Naive thymus-derived CD8-positive, alpha-beta T cell (primary cell): ENCODE measurements around the gene NCKAP5. TPM values are rescaled to one million over a fixed set of nuclear protein-coding genes. Genes with fewer than 3 reads are reported as not detected.
A peak's percentile ranks its signal among the peaks of the same experiment; 100 is the strongest.

Experiments
- ATAC-seq, 2 donors: fragments of 150-1000 bp; cut with Tn5 transposase in 1 of 2; sonication (Bioruptor Pico), chemical (Tn5 transposase) in 1 of 2; 1 replicate in 1 of 2; 2 replicates in 1 of 2; pipeline ENCODE4 v1.10.0; 2021; ENCODE audit warnings: mild to moderate bottlenecking in 2 of 2, moderate library complexity in 2 of 2
- POLR2A ChIA-PET: fragments of 350-600 bp; sonication (Branson Sonifier 250); formaldehyde crosslinking; loops from one replicate; lab custom pipeline; 2021; ENCODE audit warnings: antibody characterized with exemption; lab: Charles Lee
- DNase-seq, 10 donors: peaks; one replicate each; pipeline versions ENCODE4 v3.0.0 to v3.0.0-alpha.2; 2020 to 2022
- H3K27ac Mint-ChIP-seq, 10 donors: one replicate each; pipeline ENCODE4 v1.8.0; 2020 to 2022; ENCODE audit warnings: mild to moderate bottlenecking in 10 of 10, mixed read lengths in 10 of 10, moderate library complexity in 4 of 10, inconsistent platforms in 1 of 10
- H3K27me3 Mint-ChIP-seq, 5 donors: one replicate each; pipeline ENCODE4 v1.8.0; 2021 to 2022; ENCODE audit warnings: mixed read lengths in 5 of 5
- H3K36me3 Mint-ChIP-seq, 3 donors: one replicate each; pipeline ENCODE4 v1.8.0; 2020 to 2022; ENCODE audit warnings: mixed read lengths in 3 of 3, mild to moderate bottlenecking in 2 of 3, inconsistent platforms in 1 of 3
- H3K4me1 Mint-ChIP-seq, 4 donors: one replicate each; pipeline ENCODE4 v1.8.0; 2021 to 2022; ENCODE audit warnings: mixed read lengths in 4 of 4
- H3K4me3 Mint-ChIP-seq, 10 donors: one replicate each; pipeline ENCODE4 v1.8.0; 2020 to 2022; ENCODE audit warnings: mild to moderate bottlenecking in 10 of 10, mixed read lengths in 10 of 10, moderate library complexity in 6 of 10, inconsistent platforms in 1 of 10
- H3K9me3 Mint-ChIP-seq, 9 donors: one replicate each; pipeline ENCODE4 v1.8.0; 2020 to 2022; ENCODE audit warnings: mixed read lengths in 9 of 9, mild to moderate bottlenecking in 3 of 9, inconsistent platforms in 1 of 9, moderate library complexity in 1 of 9
- polyA plus RNA-seq, 3 donors: library from polyadenylated mRNA; unstranded; fragments of 300-500 nt; fragmentation: Illumina TruSeq; gene quantifications; one replicate each; pipeline ENCODE4 v1.2.3, GENCODE V29; 2021
- total RNA-seq, 8 experiments: library from RNA in 2 of 8; stranded (reverse) in 2 of 8; gene quantifications; one replicate each; pipeline ENCODE4 v1.2.3 and lab custom pipeline; 2021 to 2026

The NCKAP5 gene
- total RNA-seq (not detected), polyA plus RNA-seq (not detected), total RNA-seq (lab: John Stamatoyannopoulos, UW) (0 reads per million in 6 experiments)

GRCh38 chr2:133568172-133568571 lies at the start of gene NCKAP5:
TSS of gene NCKAP5 (minus strand) at chr2:133568463. CDS start at chr2:133517526, 50,937 bp downstream.
- H3K4me1 Mint-ChIP-seq = peaks cover 0 to 6% (median 0%) of the 10 kb centered on the region in 4 donors
- H3K4me3 Mint-ChIP-seq = no peak within 1 kb of the TSS
- no peak for ATAC-seq
- no peaks in the 10 kb centered on the region for H3K9me3 Mint-ChIP-seq
- DNase-seq = no peak
- no peaks in the 10 kb centered on the region for H3K36me3 Mint-ChIP-seq
- H3K27ac Mint-ChIP-seq = no peak within 1 kb of the TSS
- POLR2A ChIA-PET = no interaction called here
- peaks cover 10 to 45% (median 15%) of the 10 kb centered on the region in 5 donors for H3K27me3 Mint-ChIP-seq

- H3K27me3 Mint-ChIP-seq = peaks cover 0 to 10% (median 1%) of the 10 kb centered on the region in 5 donors
- H3K9me3 Mint-ChIP-seq = peaks cover 0 to 12% (median 2%) of the 10 kb centered on the region in 9 donors
- H3K4me3 Mint-ChIP-seq = no peak overlapping the region
Measured at GRCh38 chr2:133609664-133610063, 41.4 kb upstream of the NCKAP5 start.

DNA sequence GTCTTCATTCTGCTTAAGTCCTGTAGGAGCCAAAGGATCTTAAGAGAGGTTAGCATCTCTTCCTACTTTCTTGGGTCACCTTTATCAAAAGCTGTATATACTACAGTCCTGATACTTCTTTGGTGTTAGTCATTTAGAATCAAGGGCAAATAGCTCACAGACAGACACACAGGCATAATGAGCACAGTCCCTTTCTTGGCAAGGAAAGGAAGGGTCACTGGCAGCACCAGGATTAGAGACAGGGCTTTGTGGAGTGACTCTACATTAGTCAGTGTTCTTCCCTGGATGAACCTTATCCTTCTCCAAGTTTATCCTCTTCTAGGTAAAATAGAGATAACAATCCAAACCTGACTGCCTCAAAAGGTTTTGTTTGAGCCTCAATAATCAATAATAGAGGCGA lies 40.0 kb upstream of the NCKAP5 start:
- peaks cover 0 to 8% (median 1%) of the 10 kb centered on the region in 9 donors for H3K9me3 Mint-ChIP-seq
- ATAC-seq = no peak
- H3K4me1 Mint-ChIP-seq = no peaks in the 10 kb centered on the region
- H3K36me3 Mint-ChIP-seq = no peaks in the 10 kb centered on the region
- DNase-seq = no peak
- no peak overlapping the region for H3K4me3 Mint-ChIP-seq
- no peak overlapping the region for H3K27ac Mint-ChIP-seq
- POLR2A ChIA-PET = no interaction called here
- H3K27me3 Mint-ChIP-seq = peaks cover 0 to 9% (median 1%) of the 10 kb centered on the region in 5 donors

More at GRCh38 chr2:133609664-133610063, 41.4 kb upstream of the NCKAP5 start:
- Mint-ChIP-seq H3K4me1 (no peaks in the 10 kb centered on the region), H3K27ac (no peak overlapping the region), H3K36me3 (no peaks in the 10 kb centered on the region)
- POLR2A ChIA-PET = no interaction called here
- no peak for DNase-seq
- no peak for ATAC-seq

GRCh38 chr2:133607679-133608078 lies 39.4 kb upstream of the NCKAP5 start:
- peaks cover 0 to 9% (median 0%) of the 10 kb centered on the region in 5 donors for H3K27me3 Mint-ChIP-seq
- H3K4me3 Mint-ChIP-seq = no peak overlapping the region
- H3K36me3 Mint-ChIP-seq = no peaks in the 10 kb centered on the region
- ATAC-seq (no peak), DNase-seq (no peak)
- peaks cover 0 to under 1% (median 0%) of the 10 kb centered on the region in 4 donors for H3K4me1 Mint-ChIP-seq
- peaks cover 0 to 5% (median 2%) of the 10 kb centered on the region in 9 donors for H3K9me3 Mint-ChIP-seq
- POLR2A ChIA-PET = no interaction called here
- no peak overlapping the region for H3K27ac Mint-ChIP-seq

GRCh38 chr2:133606616-133607015 lies 38.4 kb upstream of the NCKAP5 start:
- H3K36me3 Mint-ChIP-seq = no peaks in the 10 kb centered on the region

GRCh38 chr2:133605766-133606137 lies 37.5 kb upstream of the NCKAP5 start:
- H3K4me3 Mint-ChIP-seq = no peak overlapping the region
- peaks cover 0 to 15% (median 4%) of the 10 kb centered on the region in 9 donors for H3K9me3 Mint-ChIP-seq
- peaks cover 0 to 9% (median 0%) of the 10 kb centered on the region in 5 donors for H3K27me3 Mint-ChIP-seq
- POLR2A ChIA-PET = no interaction called here
- no peak for DNase-seq
- no peak for ATAC-seq
- no peaks in the 10 kb centered on the region for H3K36me3 Mint-ChIP-seq
- H3K4me1 Mint-ChIP-seq = peaks cover 0 to 2% (median 0%) of the 10 kb centered on the region in 4 donors
- no peak overlapping the region for H3K27ac Mint-ChIP-seq

More at GRCh38 chr2:133606616-133607015, 38.4 kb upstream of the NCKAP5 start:
- Mint-ChIP-seq H3K27ac (no peak overlapping the region), H3K4me1 (peaks cover 0 to 2% (median 0%) of the 10 kb centered on the region in 4 donors), H3K9me3 (peaks cover 0 to 14% (median 3%) of the 10 kb centered on the region in 9 donors), H3K27me3 (peaks cover 0 to 9% (median 0%) of the 10 kb centered on the region in 5 donors), H3K4me3 (no peak overlapping the region)
- POLR2A ChIA-PET = no interaction called here
- DNase-seq = no peak
- no peak for ATAC-seq

GRCh38 chr2:133605011-133605765 lies 36.9 kb upstream of the NCKAP5 start:
- no peak for ATAC-seq
- Mint-ChIP-seq H3K4me1 (peaks cover 0 to 2% (median 0%) of the 10 kb centered on the region in 4 donors), H3K27ac (no peak overlapping the region), H3K9me3 (peaks cover 0 to 15% (median 3%) of the 10 kb centered on the region in 9 donors), H3K27me3 (peaks cover 0 to 9% (median 0%) of the 10 kb centered on the region in 5 donors), H3K36me3 (no peaks in the 10 kb centered on the region), H3K4me3 (no peak overlapping the region)
- POLR2A ChIA-PET = no interaction called here
- DNase-seq = no peak

DNA sequence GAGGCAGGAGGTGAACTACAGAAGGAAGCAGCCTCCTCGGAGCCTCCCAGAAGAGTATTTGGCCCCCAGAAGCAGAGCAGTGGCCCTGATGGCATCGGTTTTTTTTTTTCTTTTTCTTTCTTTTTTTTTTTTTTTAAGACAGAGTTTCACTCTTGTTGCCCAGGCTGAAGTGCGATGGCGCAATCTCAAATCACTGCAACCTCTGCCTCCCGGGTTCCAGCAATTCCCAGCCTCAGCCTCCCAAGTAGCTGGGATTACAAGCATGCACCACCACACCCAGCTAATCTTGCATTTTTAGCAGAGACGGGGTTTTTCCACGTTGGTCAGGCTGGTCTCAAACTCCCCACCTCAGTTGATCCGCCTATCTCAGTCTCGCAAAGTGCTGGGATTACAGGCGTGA lies 34.8 kb upstream of the NCKAP5 start:
- Mint-ChIP-seq H3K9me3 (peaks cover 0 to 27% (median 3%) of the 10 kb centered on the region in 9 donors), H3K4me3 (no peak overlapping the region), H3K36me3 (no peaks in the 10 kb centered on the region), H3K4me1 (peaks cover 0 to 2% (median 0%) of the 10 kb centered on the region in 4 donors), H3K27ac (peak overlapping the region in 1 of 10 donors; percentile 9), H3K27me3 (peaks cover 0 to 10% (median 0%) of the 10 kb centered on the region in 5 donors)
- POLR2A ChIA-PET = no interaction called here
- no peak for DNase-seq
- ATAC-seq = no peak

- Mint-ChIP-seq H3K27me3 (peaks cover 0 to 10% (median 0%) of the 10 kb centered on the region in 5 donors), H3K27ac (no peak overlapping the region), H3K4me3 (no peak overlapping the region), H3K36me3 (no peaks in the 10 kb centered on the region), H3K4me1 (peaks cover 0 to 2% (median 0%) of the 10 kb centered on the region in 4 donors), H3K9me3 (peaks cover 0 to 27% (median 3%) of the 10 kb centered on the region in 9 donors)
- DNase-seq (no peak), ATAC-seq (no peak)
- POLR2A ChIA-PET = no interaction called here
Measured at GRCh38 chr2:133602538-133602937, 34.3 kb upstream of the NCKAP5 start.

- Mint-ChIP-seq H3K27ac (peak overlapping the region in 1 of 10 donors; percentile 15), H3K4me1 (peaks cover 0 to 2% (median 0%) of the 10 kb centered on the region in 4 donors), H3K36me3 (no peaks in the 10 kb centered on the region), H3K9me3 (peaks cover 0 to 27% (median 3%) of the 10 kb centered on the region in 9 donors), H3K4me3 (no peak overlapping the region), H3K27me3 (peaks cover 0 to 23% (median 4%) of the 10 kb centered on the region in 5 donors)
- ATAC-seq (no peak), DNase-seq (no peak)
- POLR2A ChIA-PET = no interaction called here
Measured at GRCh38 chr2:133600266-133600928, 32.1 kb upstream of the NCKAP5 start.

DNA sequence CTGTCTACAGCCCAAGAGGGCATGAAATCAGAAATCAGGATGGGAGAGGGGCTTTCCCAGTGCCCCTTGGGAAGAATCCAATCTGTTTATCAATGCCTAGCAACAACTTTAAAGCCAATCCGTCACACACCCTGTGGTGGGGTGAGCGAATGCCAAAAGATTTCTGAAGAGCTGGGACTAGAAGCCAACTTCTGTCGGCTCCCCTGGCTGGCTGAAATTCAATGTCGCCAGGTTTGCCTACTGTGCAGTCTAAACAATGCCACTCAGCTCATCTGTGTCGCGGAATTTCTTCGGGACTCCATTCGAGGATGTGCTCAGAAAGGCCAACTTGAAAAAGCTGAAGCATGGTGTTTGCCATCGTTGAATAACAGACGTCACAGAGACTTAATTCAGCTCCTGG lies 31.5 kb upstream of the NCKAP5 start:
- peaks cover 0 to 24% (median 4%) of the 10 kb centered on the region in 5 donors for H3K27me3 Mint-ChIP-seq
- POLR2A ChIA-PET = no interaction called here
- peaks cover 0 to 27% (median 2%) of the 10 kb centered on the region in 9 donors for H3K9me3 Mint-ChIP-seq
- H3K27ac Mint-ChIP-seq = no peak overlapping the region
- H3K36me3 Mint-ChIP-seq = no peaks in the 10 kb centered on the region
- ATAC-seq (no peak), DNase-seq (no peak)
- H3K4me3 Mint-ChIP-seq = no peak overlapping the region
- H3K4me1 Mint-ChIP-seq = peaks cover 0 to 2% (median 0%) of the 10 kb centered on the region in 4 donors

- Mint-ChIP-seq H3K4me1 (peaks cover 0 to 2% (median 0%) of the 10 kb centered on the region in 4 donors), H3K36me3 (no peaks in the 10 kb centered on the region), H3K4me3 (no peak overlapping the region), H3K27me3 (peaks cover 0 to 28% (median 6%) of the 10 kb centered on the region in 5 donors), H3K9me3 (peaks cover 0 to 27% (median 2%) of the 10 kb centered on the region in 9 donors), H3K27ac (no peak overlapping the region)
- POLR2A ChIA-PET = no interaction called here
- ATAC-seq = no peak
- no peak for DNase-seq
Measured at GRCh38 chr2:133599211-133599803, 31.0 kb upstream of the NCKAP5 start.
